ENCODE measurements around the gene G0S2. TPM values are rescaled to one million over a fixed set of nuclear protein-coding genes. Genes with fewer than 3 reads are reported as not detected.

Gene G0S2
- total RNA-seq, 1 donor from 2014 or later, result 5.9 TPM

Other genes with a start within 250 kb of the G0S2 start
- gene CAMK1G, start 91.7 kb upstream of the G0S2 start, total RNA-seq, result 0.41 and 0.45 TPM in 2 replicates
- gene LAMB3, start 23.0 kb upstream of the G0S2 start, total RNA-seq, result 4.2 and 6.1 TPM in 2 replicates
- not detected in 2 replicates for gene HSD11B1, start 29.4 kb downstream of the G0S2 start, total RNA-seq
- gene TRAF3IP3, start 80.6 kb downstream of the G0S2 start, total RNA-seq, result not detected in 2 replicates
- 2.2 and 2.6 TPM in 2 replicates for gene C1orf74, start 109.1 kb downstream of the G0S2 start, total RNA-seq
- gene IRF6, start 130.7 kb downstream of the G0S2 start, total RNA-seq, result 16.2 and 21.2 TPM in 2 replicates
- gene UTP25, start 152.6 kb downstream of the G0S2 start, total RNA-seq, result 7.0 and 7.4 TPM in 2 replicates